ENCODE results near the gene ATAD3A.
"Not testable (repeated sequence)": the region's sequence is repeated elsewhere in the genome, so short reads cannot be mapped to it uniquely, and the experiment has no call there.

The ATAD3A gene

GRCh38 chr1:1482856-1483255 is 29.1 kb upstream of the ATAD3A start:
- Mint-ChIP-seq H3K9me3 (no peaks in the 10 kb centered on the region), H3K27me3 (ENCODE audit: low read depth) (no peaks in the 10 kb centered on the region), H3K4me1 (ENCODE audit: low read depth) (peaks cover 4% of the 10 kb centered on the region), H3K36me3 (ENCODE audit: low read depth) (peaks cover 11% of the 10 kb centered on the region), H3K27ac (no peak overlapping the region), H3K4me3 (no peak overlapping the region)

GRCh38 chr1:1483714-1484113 is 28.2 kb upstream of the ATAD3A start:
- Mint-ChIP-seq H3K36me3 (ENCODE audit: low read depth) (peaks cover 11% of the 10 kb centered on the region), H3K27ac (no peak overlapping the region), H3K4me3 (no peak overlapping the region), H3K9me3 (no peaks in the 10 kb centered on the region), H3K4me1 (ENCODE audit: low read depth) (peaks cover 4% of the 10 kb centered on the region), H3K27me3 (ENCODE audit: low read depth) (no peaks in the 10 kb centered on the region)

- H3K27ac Mint-ChIP-seq; H3K4me1 Mint-ChIP-seq (ENCODE audit: low read depth); H3K4me3 Mint-ChIP-seq; H3K27me3 Mint-ChIP-seq (ENCODE audit: low read depth); H3K9me3 Mint-ChIP-seq; H3K36me3 Mint-ChIP-seq (ENCODE audit: low read depth): not testable (repeated sequence)
These were observed 26.8 kb upstream of the ATAD3A start for GRCh38 chr1:1484976-1485750.

GRCh38 chr1:1485755-1486317 is 26.1 kb upstream of the ATAD3A start:
- H3K27ac Mint-ChIP-seq; H3K27me3 Mint-ChIP-seq (ENCODE audit: low read depth); H3K4me1 Mint-ChIP-seq (ENCODE audit: low read depth); H3K9me3 Mint-ChIP-seq; H3K4me3 Mint-ChIP-seq: not testable (repeated sequence)
- peaks cover 14% of the 10 kb centered on the region for H3K36me3 Mint-ChIP-seq (ENCODE audit: low read depth)

- Mint-ChIP-seq H3K4me1 (ENCODE audit: low read depth) (no peaks in the 10 kb centered on the region), H3K27me3 (ENCODE audit: low read depth) (no peaks in the 10 kb centered on the region), H3K4me3 (no peak overlapping the region), H3K36me3 (ENCODE audit: low read depth) (peaks cover 25% of the 10 kb centered on the region), H3K27ac (no peak overlapping the region), H3K9me3 (no peaks in the 10 kb centered on the region)
These were observed 24.3 kb upstream of the ATAD3A start for GRCh38 chr1:1487701-1488100.

- Mint-ChIP-seq H3K36me3 (ENCODE audit: low read depth) (peaks cover 33% of the 10 kb centered on the region), H3K9me3 (peaks cover 10% of the 10 kb centered on the region), H3K27ac (no peak overlapping the region), H3K4me3 (no peak overlapping the region), H3K27me3 (ENCODE audit: low read depth) (no peaks in the 10 kb centered on the region), H3K4me1 (ENCODE audit: low read depth) (no peaks in the 10 kb centered on the region)
These were observed 22.7 kb upstream of the ATAD3A start for GRCh38 chr1:1489231-1489630.

GRCh38 chr1:1489861-1490260 is 22.1 kb upstream of the ATAD3A start:
- Mint-ChIP-seq H3K4me1 (ENCODE audit: low read depth) (no peaks in the 10 kb centered on the region), H3K27me3 (ENCODE audit: low read depth) (no peaks in the 10 kb centered on the region), H3K27ac (no peak overlapping the region), H3K9me3 (peaks cover 10% of the 10 kb centered on the region), H3K4me3 (no peak overlapping the region), H3K36me3 (ENCODE audit: low read depth) (peaks cover 33% of the 10 kb centered on the region)

- Mint-ChIP-seq H3K4me3 (no peak overlapping the region), H3K36me3 (ENCODE audit: low read depth) (peaks cover 33% of the 10 kb centered on the region), H3K9me3 (peaks cover 10% of the 10 kb centered on the region), H3K27me3 (ENCODE audit: low read depth) (no peaks in the 10 kb centered on the region), H3K27ac (no peak overlapping the region), H3K4me1 (ENCODE audit: low read depth) (no peaks in the 10 kb centered on the region)
These were observed 21.2 kb upstream of the ATAD3A start for GRCh38 chr1:1490633-1491230.

- Mint-ChIP-seq H3K27ac (no peak overlapping the region), H3K9me3 (peaks cover 10% of the 10 kb centered on the region), H3K4me3 (no peak overlapping the region), H3K36me3 (ENCODE audit: low read depth) (peaks cover 33% of the 10 kb centered on the region), H3K27me3 (ENCODE audit: low read depth) (no peaks in the 10 kb centered on the region), H3K4me1 (ENCODE audit: low read depth) (no peaks in the 10 kb centered on the region)
These were observed 20.4 kb upstream of the ATAD3A start for GRCh38 chr1:1491601-1492000.

- H3K27ac Mint-ChIP-seq; H3K27me3 Mint-ChIP-seq (ENCODE audit: low read depth); H3K4me3 Mint-ChIP-seq; H3K4me1 Mint-ChIP-seq (ENCODE audit: low read depth): not testable (repeated sequence)
- Mint-ChIP-seq H3K36me3 (ENCODE audit: low read depth) (peaks cover 32% of the 10 kb centered on the region), H3K9me3 (peaks cover 10% of the 10 kb centered on the region)
These were observed 17.7 kb upstream of the ATAD3A start for GRCh38 chr1:1494311-1494710.

GRCh38 chr1:1495461-1495975 is 16.4 kb upstream of the ATAD3A start:
- H3K27me3 Mint-ChIP-seq (ENCODE audit: low read depth); H3K4me3 Mint-ChIP-seq; H3K27ac Mint-ChIP-seq: not testable (repeated sequence)

GRCh38 chr1:1504777-1505365 is 7.1 kb upstream of the ATAD3A start:
- not testable (repeated sequence) for H3K36me3 Mint-ChIP-seq (ENCODE audit: low read depth); H3K9me3 Mint-ChIP-seq; H3K27me3 Mint-ChIP-seq (ENCODE audit: low read depth)
- Mint-ChIP-seq H3K27ac (peak overlapping the region; percentile 93), H3K4me1 (ENCODE audit: low read depth) (peaks cover 15% of the 10 kb centered on the region), H3K4me3 (peak overlapping the region; percentile 80)

More at GRCh38 chr1:1495461-1495975, 16.4 kb upstream of the ATAD3A start:
- H3K4me1 Mint-ChIP-seq (ENCODE audit: low read depth) = not testable (repeated sequence)
- Mint-ChIP-seq H3K9me3 (peaks cover 10% of the 10 kb centered on the region), H3K36me3 (ENCODE audit: low read depth) (peaks cover 24% of the 10 kb centered on the region)

GRCh38 chr1:1505366-1505798 is 6.6 kb upstream of the ATAD3A start:
- not testable (repeated sequence) for H3K9me3 Mint-ChIP-seq; H3K27me3 Mint-ChIP-seq (ENCODE audit: low read depth); H3K36me3 Mint-ChIP-seq (ENCODE audit: low read depth)
- Mint-ChIP-seq H3K27ac (peak overlapping the region; percentile 93), H3K4me1 (ENCODE audit: low read depth) (peaks cover 15% of the 10 kb centered on the region), H3K4me3 (peak overlapping the region; percentile 80)

GRCh38 chr1:1505801-1506200 is 6.2 kb upstream of the ATAD3A start:
- not testable (repeated sequence) for H3K9me3 Mint-ChIP-seq; H3K36me3 Mint-ChIP-seq (ENCODE audit: low read depth); H3K4me3 Mint-ChIP-seq; H3K27me3 Mint-ChIP-seq (ENCODE audit: low read depth)
- Mint-ChIP-seq H3K27ac (peak overlapping the region; percentile 70), H3K4me1 (ENCODE audit: low read depth) (peaks cover 17% of the 10 kb centered on the region)

GRCh38 chr1:1507305-1507704 is 4.7 kb upstream of the ATAD3A start:
- H3K9me3 Mint-ChIP-seq = no peaks in the 10 kb centered on the region
- H3K27ac Mint-ChIP-seq = no peak overlapping the region
- H3K27me3 Mint-ChIP-seq (ENCODE audit: low read depth) = no peaks in the 10 kb centered on the region
- H3K4me3 Mint-ChIP-seq = no peak overlapping the region
- peaks cover 22% of the 10 kb centered on the region for H3K4me1 Mint-ChIP-seq (ENCODE audit: low read depth)
- no peaks in the 10 kb centered on the region for H3K36me3 Mint-ChIP-seq (ENCODE audit: low read depth)
